PC-3 (cell line): ENCODE data around the gene ALKBH5.

Source experiments
- CTCF ChIP-seq: fragments of 300-600 bp; sonication (generic); conservative IDR thresholded peaks from 2 replicates; pipeline ENCODE4 v1.5.1; 2017; ENCODE audit warnings: antibody characterized with exemption, low read depth, mild to moderate bottlenecking, low read length
- EZH2 ChIP-seq: fragments of 300-600 bp; sonication (generic); IDR thresholded peaks from one replicate; pipeline ENCODE4 v1.6.1; 2017; ENCODE audit warnings: antibody characterized with exemption, mild to moderate bottlenecking, low read length; ENCODE audit not compliant: unreplicated experiment
- EZH2phosphoT487 ChIP-seq: fragments of 300-600 bp; sonication (generic); IDR thresholded peaks from 2 replicates; pipeline ENCODE4 v1.6.1; 2018; ENCODE audit warnings: mild to moderate bottlenecking, antibody characterized with exemption, low read length, borderline replicate concordance

GRCh38 chr17:18250259-18250658 is 66.6 kb downstream of the ALKBH5 start:
- TF ChIP-seq CTCF (no peak), EZH2 (no peak), EZH2phosphoT487 (no peak)
